Stimulated activated CD8-positive, alpha-beta memory T cell treated with anti-CD3 and anti-CD28 coated beads, Interleukin-15, amount 100 ng/mL, for 48 hours (primary cell): ENCODE measurements around the gene SMG5.

Experiments used
- DNase-seq, 2 donors: peaks; one replicate each; pipeline ENCODE4 v3.0.0-alpha.2; 2020; ENCODE audit warnings: low read depth in 2 of 2

The SMG5 gene

GRCh38 chr1:156281281-156281680 lies 1.3 kb downstream of the SMG5 start:
- peak; percentile 32 to 57 for DNase-seq

GRCh38 chr1:156279837-156280236 lies 2.8 kb downstream of the SMG5 start:
- DNase-seq: no peak

- no peak for DNase-seq
Measured at GRCh38 chr1:156276966-156277381, 5.7 kb downstream of the SMG5 start.

GRCh38 chr1:156276532-156276931 lies 6.1 kb downstream of the SMG5 start:
- no peak for DNase-seq

- no peak for DNase-seq
Measured at GRCh38 chr1:156270314-156270713, 12.3 kb downstream of the SMG5 start.

- no peak for DNase-seq
Measured at GRCh38 chr1:156268336-156268735, 14.3 kb downstream of the SMG5 start.

GRCh38 chr1:156266051-156266450 lies 16.6 kb downstream of the SMG5 start:
- no peak for DNase-seq

GRCh38 chr1:156263288-156263655 lies 19.4 kb downstream of the SMG5 start:
- no peak for DNase-seq

- no peak for DNase-seq
Measured at GRCh38 chr1:156262461-156263287, 20.0 kb downstream of the SMG5 start.

GRCh38 chr1:156260896-156261295 lies 21.7 kb downstream of the SMG5 start:
- no peak for DNase-seq

- DNase-seq: no peak
Measured at GRCh38 chr1:156259805-156260204, 22.8 kb downstream of the SMG5 start.

GRCh38 chr1:156258859-156259258 lies 23.8 kb downstream of the SMG5 start:
- no peak for DNase-seq

- no peak for DNase-seq
Measured at GRCh38 chr1:156257711-156258110, 24.9 kb downstream of the SMG5 start.

GRCh38 chr1:156253634-156254033 lies 29.0 kb downstream of the SMG5 start:
- DNase-seq: no peak

GRCh38 chr1:156251527-156251926 lies 31.1 kb downstream of the SMG5 start:
- no peak for DNase-seq

- DNase-seq: no peak
Measured at GRCh38 chr1:156249593-156249992, 33.0 kb downstream of the SMG5 start.

GRCh38 chr1:156248323-156248683 lies 34.3 kb downstream of the SMG5 start:
- DNase-seq: no peak

GRCh38 chr1:156247460-156248322 lies 34.9 kb downstream of the SMG5 start, which contains the start of gene PAQR6:
TSS of gene PAQR6 (minus strand) at chr1:156248056. CDS start at chr1:156246731, 1,325 bp downstream.
- no peak for DNase-seq

GRCh38 chr1:156246781-156247459 lies 35.7 kb downstream of the SMG5 start:
- no peak for DNase-seq

- DNase-seq: no peak
Measured at GRCh38 chr1:156246241-156246780, 36.3 kb downstream of the SMG5 start.

GRCh38 chr1:156245451-156246232 lies 37.0 kb downstream of the SMG5 start:
- no peak for DNase-seq
